Trophoblast cell (in vitro differentiated cells and primary cell): Measurements from ENCODE around the gene ITPA.

Experiments
- DNase-seq, 2 donors: peaks; one replicate each; pipeline ENCODE4 v3.0.0-alpha.2; 2016
- H2AFZ ChIP-seq: 2 replicates; pipeline ENCODE4 v1.6.1; 2013; ENCODE audit warnings: low read length, moderate library complexity, mild to moderate bottlenecking; ENCODE audit not compliant: insufficient read depth, poor library complexity
- H2AK5ac ChIP-seq: 2 replicates; pipeline ENCODE4 v1.6.1; 2013; ENCODE audit warnings: mild to moderate bottlenecking, low read length
- H2BK120ac ChIP-seq: 2 replicates; pipeline ENCODE4 v1.6.1; 2013; ENCODE audit warnings: low read length, mild to moderate bottlenecking, moderate library complexity; ENCODE audit not compliant: insufficient read depth, poor library complexity
- H2BK12ac ChIP-seq: 2 replicates; pipeline ENCODE4 v1.6.1; 2013; ENCODE audit warnings: mild to moderate bottlenecking, low read length, moderate library complexity
- H2BK5ac ChIP-seq: 2 replicates; pipeline ENCODE4 v1.6.1; 2013; ENCODE audit warnings: low read length, low read depth, moderate library complexity, mild to moderate bottlenecking; ENCODE audit not compliant: poor library complexity
- H3K14ac ChIP-seq: 2 replicates; pipeline ENCODE4 v1.6.1; 2013; ENCODE audit warnings: mild to moderate bottlenecking, low read length
- H3K18ac ChIP-seq: 2 replicates; pipeline ENCODE4 v1.6.1; 2013; ENCODE audit warnings: mild to moderate bottlenecking, low read length
- H3K23ac ChIP-seq: 2 replicates; pipeline ENCODE4 v1.6.1; 2013; ENCODE audit warnings: low read length
- H3K27ac ChIP-seq: 2 replicates; pipeline ENCODE4 v1.5.1; 2013; ENCODE audit warnings: low read depth, mild to moderate bottlenecking, inconsistent platforms, low read length, moderate library complexity
- H3K27me3 ChIP-seq: 2 replicates; pipeline ENCODE4 v1.6.1; 2013; ENCODE audit warnings: inconsistent platforms, mild to moderate bottlenecking, low read length, moderate library complexity; ENCODE audit not compliant: insufficient read depth
- H3K36me3 ChIP-seq, 2 experiments: 1 replicate in 1 of 2; 2 replicates in 1 of 2; pipeline ENCODE4 v1.6.1; 2013; ENCODE audit warnings: low read length in 2 of 2, mild to moderate bottlenecking in 2 of 2, moderate library complexity in 1 of 2; ENCODE audit not compliant: insufficient read depth in 2 of 2, control insufficient read depth in 1 of 2
- H3K4ac ChIP-seq: 2 replicates; pipeline ENCODE4 v1.6.1; 2013; ENCODE audit warnings: low read depth, mild to moderate bottlenecking, low read length, moderate library complexity
- H3K4me1 ChIP-seq, 2 experiments: 1 replicate in 1 of 2; 2 replicates in 1 of 2; pipeline ENCODE4 v1.6.1; 2013; ENCODE audit warnings: low read length in 2 of 2, mild to moderate bottlenecking in 2 of 2, moderate library complexity in 1 of 2; ENCODE audit not compliant: insufficient read depth in 2 of 2, control insufficient read depth in 1 of 2
- H3K4me2 ChIP-seq: 2 replicates; pipeline ENCODE4 v1.6.1; 2013; ENCODE audit warnings: inconsistent platforms, mild to moderate bottlenecking, low read length, moderate library complexity
- H3K4me3 ChIP-seq: 2 replicates; pipeline ENCODE4 v1.5.1; 2013; ENCODE audit warnings: mild to moderate bottlenecking, low read depth, low read length, inconsistent platforms
- H3K79me1 ChIP-seq: one replicate; pipeline ENCODE4 v1.6.1; 2013; ENCODE audit warnings: low read length
- H3K79me2 ChIP-seq: 2 replicates; pipeline ENCODE4 v1.6.1; 2013; ENCODE audit warnings: low read length, mild to moderate bottlenecking; ENCODE audit not compliant: control insufficient read depth, insufficient read depth, poor library complexity
- H3K9ac ChIP-seq: 2 replicates; pipeline ENCODE4 v1.6.1; 2013; ENCODE audit warnings: mild to moderate bottlenecking, low read length
- H3K9me3 ChIP-seq: 2 replicates; pipeline ENCODE4 v1.6.1; 2013; ENCODE audit warnings: low read depth, mild to moderate bottlenecking, control low read depth, inconsistent platforms, low read length; ENCODE audit not compliant: insufficient read depth
- H4K12ac ChIP-seq: 2 replicates; pipeline ENCODE4 v1.6.1; 2013; ENCODE audit warnings: low read depth, mild to moderate bottlenecking, low read length, moderate library complexity
- H4K8ac ChIP-seq: 2 replicates; pipeline ENCODE4 v1.6.1; 2013; ENCODE audit warnings: low read depth, mild to moderate bottlenecking, low read length, moderate library complexity
- H4K91ac ChIP-seq: one replicate; pipeline ENCODE4 v1.6.1; 2013; ENCODE audit warnings: low read depth, mild to moderate bottlenecking, low read length, moderate library complexity
- WGBS: extraction: QIAGEN DNeasy Blood & Tissue Kit; methylation state at CpG from one replicate; pipeline ENCODE4 v1.1.7; 2013; ENCODE audit warnings: missing lambda C conversion rate; ENCODE audit not compliant: insufficient read length, insufficient coverage; ENCODE audit errors: extremely low coverage; 5-methylcytosine and 5-hydroxymethylcytosine counted together

ITPA gene

DNA sequence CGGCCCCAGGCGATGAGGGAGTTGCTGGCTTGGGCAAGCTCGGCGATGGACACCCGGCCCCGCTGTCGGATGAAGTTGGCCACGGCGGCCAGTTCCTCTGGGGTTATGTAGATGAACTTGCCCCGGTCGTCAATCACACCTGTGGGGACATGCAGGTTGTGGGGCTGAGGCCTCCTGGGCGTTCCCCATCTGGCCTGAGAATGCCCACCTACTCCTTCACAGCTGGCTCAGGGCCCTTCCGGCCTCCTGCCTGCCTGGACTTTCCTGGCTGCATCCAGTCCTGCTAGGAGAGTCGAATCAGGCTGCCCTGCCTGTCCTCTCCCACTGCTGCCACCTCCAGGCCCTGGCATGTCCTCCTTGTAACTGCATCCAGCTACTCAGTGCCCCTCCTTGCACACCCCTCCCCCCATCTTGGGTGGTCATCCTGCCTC is 18.6 kb upstream of the ITPA start:
- Histone ChIP-seq H3K9me3 (peaks cover 4% of the 10 kb centered on the region), H3K23ac (no peak overlapping the region), H3K79me2 (no peaks in the 10 kb centered on the region), H2BK120ac (no peak overlapping the region), H3K36me3 (peaks cover 55 to 60% of the 10 kb centered on the region in 2 experiments), H3K27me3 (no peaks in the 10 kb centered on the region), H3K14ac (no peak overlapping the region), H3K79me1 (no peaks in the 10 kb centered on the region), H4K91ac (no peak overlapping the region), H2BK12ac (no peak overlapping the region), H2BK5ac (no peak overlapping the region), H3K27ac (no peak overlapping the region), H3K18ac (no peak overlapping the region), H4K12ac (no peak overlapping the region), H3K4me3 (no peak overlapping the region), H4K8ac (no peak overlapping the region), H3K4me1 (no peaks in the 10 kb centered on the region), H3K4me2 (no peak overlapping the region), H2AK5ac (no peak overlapping the region), H3K9ac (no peak overlapping the region), H2AFZ (no peak overlapping the region), H3K4ac (no peak overlapping the region)
- WGBS = no CpG with 5 or more reads among the region's 14 CpGs
- no peak for DNase-seq

DNA sequence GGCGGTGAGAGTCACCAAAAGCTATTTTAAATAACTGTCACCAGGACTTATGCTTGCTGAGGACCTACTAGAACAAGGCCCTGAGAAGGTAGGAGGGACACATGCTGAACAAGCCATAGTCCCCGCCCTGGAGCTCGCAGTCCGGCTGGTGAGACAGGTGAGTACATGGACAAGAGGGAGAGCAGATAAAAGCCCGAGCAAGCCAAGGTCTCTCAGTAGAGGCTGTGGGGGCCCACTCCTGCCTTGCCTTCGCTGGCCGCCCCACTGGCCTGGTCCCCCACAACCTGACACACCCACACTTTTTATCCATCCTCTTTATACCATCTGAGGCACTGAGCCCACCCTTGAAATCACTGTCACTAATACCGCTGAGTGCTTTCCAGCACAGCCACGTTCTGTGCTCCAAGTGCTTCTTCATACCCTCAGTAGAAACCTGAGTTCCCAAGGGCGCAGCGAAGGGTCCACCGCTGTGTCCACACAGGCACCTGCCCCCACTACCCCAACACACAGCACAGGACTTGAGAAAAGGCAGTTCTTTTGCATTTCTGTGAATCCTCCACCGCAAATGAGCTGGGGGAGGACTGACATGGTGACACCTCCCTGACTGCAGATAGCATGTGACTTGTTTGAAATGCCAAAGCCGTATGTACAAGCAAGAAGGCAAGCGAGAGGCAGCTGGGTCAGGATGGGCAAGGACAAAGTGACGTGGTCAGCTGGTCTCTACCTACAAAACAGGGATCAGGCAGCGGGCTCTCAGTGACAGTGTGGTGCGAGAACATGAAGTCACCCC is 16.9 kb upstream of the ITPA start:
- H4K12ac ChIP-seq = no peak overlapping the region
- no peak overlapping the region for H3K9ac ChIP-seq
- no peak overlapping the region for H3K4me2 ChIP-seq
- no CpG with 5 or more reads among the region's 18 CpGs for WGBS
- no peaks in the 10 kb centered on the region for H3K4me1 ChIP-seq
- no peak overlapping the region for H3K14ac ChIP-seq
- no peaks in the 10 kb centered on the region for H3K79me1 ChIP-seq
- no peak overlapping the region for H2BK12ac ChIP-seq
- H3K36me3 ChIP-seq = peaks cover 59 to 63% of the 10 kb centered on the region in 2 experiments
- H3K4ac ChIP-seq = no peak overlapping the region
- no peak overlapping the region for H2AK5ac ChIP-seq
- no peaks in the 10 kb centered on the region for H3K27me3 ChIP-seq
- H3K4me3 ChIP-seq = no peak overlapping the region
- no peak overlapping the region for H2BK5ac ChIP-seq
- H4K8ac ChIP-seq = no peak overlapping the region
- H3K79me2 ChIP-seq = no peaks in the 10 kb centered on the region
- no peak overlapping the region for H3K23ac ChIP-seq
- H3K27ac ChIP-seq = no peak overlapping the region
- DNase-seq = no peak
- peaks cover 4% of the 10 kb centered on the region for H3K9me3 ChIP-seq
- H2BK120ac ChIP-seq = no peak overlapping the region
- H4K91ac ChIP-seq = no peak overlapping the region
- no peak overlapping the region for H2AFZ ChIP-seq
- no peak overlapping the region for H3K18ac ChIP-seq

DNA sequence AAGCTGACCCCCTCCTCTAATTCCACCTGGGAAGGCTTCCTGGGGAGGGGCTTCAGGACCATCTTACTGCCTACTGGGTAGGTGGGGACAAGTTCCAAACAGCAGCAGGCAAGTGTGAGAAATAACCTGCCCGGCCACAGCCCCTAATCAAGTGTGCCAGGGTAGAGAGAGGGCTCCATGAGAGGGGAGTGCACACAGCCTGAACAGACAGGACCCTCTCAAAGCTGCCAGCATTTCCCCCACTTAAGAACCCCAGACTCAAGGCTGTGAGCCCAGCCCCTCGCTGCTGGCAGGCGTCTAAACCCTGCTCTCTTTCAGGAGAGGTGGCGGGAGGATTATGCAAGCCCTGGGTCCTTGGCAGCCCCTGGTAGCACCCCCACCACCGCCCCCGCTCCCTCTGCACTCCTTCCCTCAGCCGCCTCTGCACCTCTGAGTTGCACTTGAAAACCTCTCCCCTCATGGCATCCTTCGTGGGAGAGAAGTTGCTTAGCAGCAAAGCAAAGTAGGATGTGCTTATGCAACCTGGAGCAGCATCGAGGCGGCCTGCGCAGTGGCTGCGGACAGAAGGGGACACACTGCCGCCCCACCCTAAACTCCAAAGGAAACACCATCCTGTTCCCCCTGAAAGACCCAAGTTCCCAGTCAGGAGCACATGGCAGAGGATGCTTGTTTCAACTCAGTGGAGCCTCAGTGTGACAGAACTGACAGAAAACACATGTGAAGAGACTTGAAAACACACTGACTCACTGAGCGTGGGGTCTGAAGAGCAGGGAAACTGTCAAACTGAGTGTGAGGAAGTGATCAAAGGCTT is 15.3 kb upstream of the ITPA start:
- Histone ChIP-seq H2BK12ac (no peak overlapping the region), H4K91ac (no peak overlapping the region), H2AFZ (no peak overlapping the region), H3K79me2 (no peaks in the 10 kb centered on the region), H2AK5ac (no peak overlapping the region), H3K4me1 (no peaks in the 10 kb centered on the region), H3K9me3 (peaks cover 4% of the 10 kb centered on the region), H2BK5ac (no peak overlapping the region), H3K27ac (no peak overlapping the region), H3K18ac (no peak overlapping the region), H3K4me3 (no peak overlapping the region), H4K8ac (no peak overlapping the region), H3K4me2 (no peak overlapping the region), H3K4ac (no peak overlapping the region), H3K36me3 (peaks cover 59 to 66% of the 10 kb centered on the region in 2 experiments), H4K12ac (no peak overlapping the region), H3K23ac (no peak overlapping the region), H3K9ac (no peak overlapping the region), H2BK120ac (no peak overlapping the region), H3K14ac (no peak overlapping the region), H3K79me1 (no peaks in the 10 kb centered on the region), H3K27me3 (no peaks in the 10 kb centered on the region)
- DNase-seq = no peak
- no CpG with 5 or more reads among the region's 14 CpGs for WGBS

DNA sequence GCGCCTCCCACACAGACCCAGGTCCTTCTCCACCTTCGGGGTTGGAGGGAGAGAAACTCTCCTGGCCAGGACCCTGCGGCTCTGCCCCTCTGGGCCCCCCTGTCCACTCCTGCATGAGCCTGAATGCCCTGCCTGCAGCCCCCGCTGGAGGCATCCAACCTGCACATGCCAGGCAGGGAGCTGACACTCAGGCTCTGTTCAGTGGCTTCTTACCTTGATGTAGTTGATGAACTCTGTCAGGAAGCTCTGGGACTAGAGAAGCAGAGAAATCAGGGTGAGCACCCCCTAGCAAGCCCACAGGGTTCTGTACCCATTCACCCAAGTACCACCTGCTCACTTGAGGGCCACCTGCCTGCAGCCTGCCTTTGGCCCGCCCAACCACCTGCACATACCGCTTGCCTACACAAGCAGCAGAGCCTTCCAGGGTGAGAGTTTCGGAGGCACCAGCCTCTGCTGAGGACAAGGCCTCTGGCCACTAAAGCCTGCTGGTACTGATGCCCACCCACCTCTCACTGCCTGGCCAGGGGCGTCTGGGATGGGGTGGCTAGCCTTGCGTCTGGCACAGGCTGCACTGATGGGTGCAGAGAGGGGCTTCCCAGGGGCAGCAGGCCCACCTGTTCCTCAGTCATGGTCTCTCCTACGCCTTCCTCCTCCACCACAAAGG is 14.5 kb upstream of the ITPA start:
- Histone ChIP-seq H2AK5ac (no peak overlapping the region), H4K91ac (no peak overlapping the region), H3K4me1 (no peaks in the 10 kb centered on the region), H3K4ac (no peak overlapping the region), H4K12ac (no peak overlapping the region), H3K36me3 (peaks cover 61 to 68% of the 10 kb centered on the region in 2 experiments), H4K8ac (no peak overlapping the region), H2BK5ac (no peak overlapping the region), H3K9me3 (peaks cover 4% of the 10 kb centered on the region), H3K27ac (no peak overlapping the region), H3K79me2 (no peaks in the 10 kb centered on the region), H3K14ac (no peak overlapping the region), H3K4me2 (no peak overlapping the region), H3K18ac (no peak overlapping the region), H3K9ac (no peak overlapping the region), H2BK12ac (no peak overlapping the region), H2BK120ac (no peak overlapping the region), H2AFZ (no peak overlapping the region), H3K4me3 (no peak overlapping the region), H3K79me1 (no peaks in the 10 kb centered on the region), H3K27me3 (no peaks in the 10 kb centered on the region), H3K23ac (no peak overlapping the region)
- DNase-seq = no peak
- no CpG with 5 or more reads among the region's 10 CpGs for WGBS
